Measurements from ENCODE around the gene TBCEL.

Gene TBCEL

DNA sequence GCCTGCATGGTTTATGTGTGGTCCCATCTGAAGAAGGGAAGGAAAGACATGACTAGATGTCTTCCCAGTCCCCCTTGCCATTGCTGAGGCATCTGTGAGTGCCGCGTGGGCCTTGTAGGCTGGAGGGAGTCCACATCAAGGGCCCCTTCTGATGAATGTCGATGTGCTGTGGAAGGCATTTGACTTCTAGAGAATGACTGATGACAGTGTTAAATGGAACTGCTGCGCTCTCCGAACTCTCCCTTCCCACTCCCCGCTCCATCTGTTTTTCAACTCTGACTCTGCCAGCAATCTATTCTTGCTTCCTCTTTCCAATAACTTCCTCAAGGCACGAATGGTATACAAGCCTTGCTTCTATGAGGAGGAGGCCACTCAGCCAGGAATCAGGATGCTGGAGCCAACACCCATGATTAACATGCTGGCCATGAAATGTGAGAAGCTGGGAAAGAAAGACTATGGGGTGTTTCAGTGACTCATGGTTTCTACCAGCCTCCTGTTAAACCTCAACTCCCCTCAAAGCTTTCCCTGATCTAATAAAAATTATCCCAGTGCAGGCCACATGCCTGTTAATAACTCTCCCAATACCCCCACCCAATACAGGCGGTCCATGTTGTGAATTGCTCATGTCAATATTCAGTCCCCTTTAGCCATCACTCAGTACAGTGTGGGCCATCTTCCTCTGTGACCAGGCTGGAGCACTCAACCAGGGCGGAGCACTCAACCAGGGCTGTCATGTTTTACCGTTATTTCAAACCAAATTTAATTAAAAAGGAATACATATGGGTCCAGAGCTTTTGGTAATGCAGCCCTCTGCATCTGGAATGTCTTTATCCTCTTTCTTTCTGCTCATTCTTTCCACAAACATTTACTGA lies 46.4 kb upstream of the TBCEL start:
- Histone ChIP-seq H4K20me1 (ENCODE audit: control insufficient read depth, insufficient read depth, low read depth, low read length) (no peaks in the 10 kb centered on the region), H3K9me3 (ENCODE audit: control insufficient read depth, insufficient read depth, low read length) (no peaks in the 10 kb centered on the region), H3F3A (ENCODE audit: control insufficient read depth, insufficient read depth) (no peaks in the 10 kb centered on the region), H3K27ac (ENCODE audit: low read depth, low read length) (no peak overlapping the region), H3K9me2 (replicated peaks; ENCODE audit: control insufficient read depth, low read length) (no peaks in the 10 kb centered on the region), H3K4me1 (ENCODE audit: control insufficient read depth, low read length) (no peaks in the 10 kb centered on the region), H3K4me3 (ENCODE audit: low read length) (no peak overlapping the region), H3K4me2 (ENCODE audit: low read length) (no peak overlapping the region), H3K36me3 (ENCODE audit: control insufficient read depth, low read length) (no peaks in the 10 kb centered on the region), H3K79me2 (ENCODE audit: control insufficient read depth, low read length) (no peaks in the 10 kb centered on the region), H3K27me3 (ENCODE audit: control insufficient read depth, low read length) (peaks cover 11% of the 10 kb centered on the region; the same call in 1 of the 2 replicates)
- TF ChIP-seq, protein P1, sequence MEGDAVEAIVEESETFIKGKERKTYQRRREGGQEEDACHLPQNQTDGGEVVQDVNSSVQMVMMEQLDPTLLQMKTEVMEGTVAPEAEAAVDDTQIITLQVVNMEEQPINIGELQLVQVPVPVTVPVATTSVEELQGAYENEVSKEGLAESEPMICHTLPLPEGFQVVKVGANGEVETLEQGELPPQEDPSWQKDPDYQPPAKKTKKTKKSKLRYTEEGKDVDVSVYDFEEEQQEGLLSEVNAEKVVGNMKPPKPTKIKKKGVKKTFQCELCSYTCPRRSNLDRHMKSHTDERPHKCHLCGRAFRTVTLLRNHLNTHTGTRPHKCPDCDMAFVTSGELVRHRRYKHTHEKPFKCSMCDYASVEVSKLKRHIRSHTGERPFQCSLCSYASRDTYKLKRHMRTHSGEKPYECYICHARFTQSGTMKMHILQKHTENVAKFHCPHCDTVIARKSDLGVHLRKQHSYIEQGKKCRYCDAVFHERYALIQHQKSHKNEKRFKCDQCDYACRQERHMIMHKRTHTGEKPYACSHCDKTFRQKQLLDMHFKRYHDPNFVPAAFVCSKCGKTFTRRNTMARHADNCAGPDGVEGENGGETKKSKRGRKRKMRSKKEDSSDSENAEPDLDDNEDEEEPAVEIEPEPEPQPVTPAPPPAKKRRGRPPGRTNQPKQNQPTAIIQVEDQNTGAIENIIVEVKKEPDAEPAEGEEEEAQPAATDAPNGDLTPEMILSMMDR (IDR thresholded peaks at IDR 0.05; ENCODE audit: low read depth, low read length, poor library complexity, severe bottlenecking): no peak
- TF ChIP-seq EZH2phosphoT487 (IDR thresholded peaks at IDR 0.05; ENCODE audit: borderline replicate concordance, low read length): no peak

DNA sequence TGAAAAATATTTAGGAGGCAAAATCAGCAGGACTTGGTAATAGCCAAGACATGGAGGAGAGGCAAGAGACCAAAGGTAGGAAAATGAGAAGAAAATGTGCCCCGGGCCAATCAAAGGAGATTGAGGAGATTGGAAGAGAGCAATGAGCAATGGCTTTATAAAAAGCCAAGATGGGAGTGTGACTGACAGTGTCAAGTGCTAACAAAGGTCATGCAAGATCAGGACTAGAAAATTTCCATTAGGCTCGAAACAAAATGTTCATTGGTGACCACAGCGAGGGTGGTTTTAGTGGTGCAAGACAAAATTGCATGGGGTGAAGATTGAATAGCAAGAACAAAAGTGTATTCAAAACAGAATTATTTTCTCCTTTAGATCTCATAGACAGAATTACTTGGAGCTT lies 45.2 kb upstream of the TBCEL start:
- no peaks in the 10 kb centered on the region for H3K9me2 ChIP-seq (replicated peaks; ENCODE audit: control insufficient read depth, low read length)
- no peaks in the 10 kb centered on the region for H3K36me3 ChIP-seq (ENCODE audit: control insufficient read depth, low read length)
- TF ChIP-seq EZH2phosphoT487 (IDR thresholded peaks at IDR 0.05; ENCODE audit: borderline replicate concordance, low read length): no peak
- TF ChIP-seq, protein P1 (IDR thresholded peaks at IDR 0.05; ENCODE audit: low read depth, low read length, poor library complexity, severe bottlenecking): no peak
- no peaks in the 10 kb centered on the region for H3K4me1 ChIP-seq (ENCODE audit: control insufficient read depth, low read length)
- no peaks in the 10 kb centered on the region for H3K79me2 ChIP-seq (ENCODE audit: control insufficient read depth, low read length)
- no peak overlapping the region for H3K27ac ChIP-seq (ENCODE audit: low read depth, low read length)
- H3K4me2 ChIP-seq (ENCODE audit: low read length): no peak overlapping the region
- no peak overlapping the region for H3K4me3 ChIP-seq (ENCODE audit: low read length)
- no peaks in the 10 kb centered on the region for H3K9me3 ChIP-seq (ENCODE audit: control insufficient read depth, insufficient read depth, low read length)
- H3F3A ChIP-seq (ENCODE audit: control insufficient read depth, insufficient read depth): no peaks in the 10 kb centered on the region
- H3K27me3 ChIP-seq (ENCODE audit: control insufficient read depth, low read length): peaks cover 17% of the 10 kb centered on the region; the same call in 1 of the 2 replicates
- H4K20me1 ChIP-seq (ENCODE audit: control insufficient read depth, insufficient read depth, low read depth, low read length): no peaks in the 10 kb centered on the region

DNA sequence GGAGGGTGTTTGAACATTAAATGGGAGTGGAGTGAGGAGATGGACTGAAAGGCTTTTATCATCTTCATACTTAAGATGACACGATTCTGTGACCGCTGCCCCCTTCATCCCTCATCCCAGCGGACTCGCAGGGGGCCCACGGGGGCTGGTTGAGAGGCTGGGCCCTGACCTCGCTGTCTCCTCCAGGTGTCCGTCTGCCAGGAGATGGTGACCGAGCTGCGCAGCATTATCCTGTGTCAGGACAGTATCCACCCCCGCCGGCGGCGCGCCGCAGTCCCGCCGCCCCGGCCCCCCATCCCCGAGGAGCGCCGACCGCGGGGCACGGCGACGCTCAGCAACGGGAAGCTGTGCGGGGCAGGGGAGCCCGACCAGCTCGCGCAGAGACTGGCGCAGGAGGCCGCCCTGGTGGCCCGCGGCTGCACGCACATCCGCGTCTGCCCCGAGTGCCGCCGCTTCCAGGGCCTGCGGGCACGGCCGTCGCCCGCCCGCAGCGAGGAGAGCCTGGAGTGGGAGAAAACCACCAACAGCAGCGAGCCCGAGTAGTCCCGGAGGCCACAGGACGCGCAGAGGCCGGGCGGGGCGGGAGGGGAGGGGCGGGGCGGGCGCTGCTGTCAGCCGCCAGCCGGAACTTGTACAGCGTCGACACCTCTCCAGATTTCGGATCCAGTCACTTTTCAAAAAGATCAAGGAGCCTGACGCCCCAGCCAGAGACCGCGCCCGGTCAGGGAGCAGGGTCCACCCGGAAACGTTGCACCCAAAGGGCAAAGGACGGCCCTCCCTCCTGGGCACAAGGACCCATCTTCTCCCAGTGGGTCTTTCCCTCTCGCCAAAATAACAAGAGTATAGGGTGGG lies 38.0 kb upstream of the TBCEL start:
- no peaks in the 10 kb centered on the region for H4K20me1 ChIP-seq (ENCODE audit: control insufficient read depth, insufficient read depth, low read depth, low read length)

More for the DNA sequence above, 38.0 kb upstream of the TBCEL start:
- TF ChIP-seq EZH2phosphoT487 (IDR thresholded peaks at IDR 0.05; ENCODE audit: borderline replicate concordance, low read length): no peak; the same call in 1 of the 2 replicates
- TF ChIP-seq, protein P1 (IDR thresholded peaks at IDR 0.05; ENCODE audit: low read depth, low read length, poor library complexity, severe bottlenecking): no peak
- H3K9me2 ChIP-seq (replicated peaks; ENCODE audit: control insufficient read depth, low read length): no peaks in the 10 kb centered on the region
- H3K27ac ChIP-seq (ENCODE audit: low read depth, low read length): no peak overlapping the region
- H3F3A ChIP-seq (ENCODE audit: control insufficient read depth, insufficient read depth): no peaks in the 10 kb centered on the region
- H3K36me3 ChIP-seq (ENCODE audit: control insufficient read depth, low read length): no peaks in the 10 kb centered on the region
- H3K9me3 ChIP-seq (ENCODE audit: control insufficient read depth, insufficient read depth, low read length): no peaks in the 10 kb centered on the region
- H3K4me1 ChIP-seq (ENCODE audit: control insufficient read depth, low read length): no peaks in the 10 kb centered on the region
- H3K4me3 ChIP-seq (ENCODE audit: low read length): no peak overlapping the region; the same call in 1 of the 2 replicates
- peaks cover 49% of the 10 kb centered on the region for H3K27me3 ChIP-seq (ENCODE audit: control insufficient read depth, low read length)
- H3K79me2 ChIP-seq (ENCODE audit: control insufficient read depth, low read length): no peaks in the 10 kb centered on the region
- peak overlapping the region; percentile 27; the same call in 1 of the 2 replicates for H3K4me2 ChIP-seq (ENCODE audit: low read length)

Data from DOHH2 (cell line).